Activated B cell treated with CpG ODN at 0.5 μM for 24 hours (primary cell): ENCODE results near the gene AGBL4. TPM values are rescaled to one million over a fixed set of nuclear protein-coding genes. Genes with fewer than 3 reads are reported as not detected.

Experiments used
- ATAC-seq: fragments of 200-7000 bp; cut with Tn5 transposase; one replicate; pipeline ENCODE4 v1.10.0; 2021; ENCODE audit warnings: low read depth, mild to moderate bottlenecking, moderate library complexity
- CTCF ChIA-PET: fragments of 350-600 bp; sonication (Branson Sonifier 250); formaldehyde crosslinking; loops from one replicate; lab custom pipeline; 2021; ENCODE audit warnings: antibody characterized with exemption; lab: Charles Lee
- POLR2A ChIA-PET: fragments of 350-600 bp; sonication (Branson Sonifier 250); formaldehyde crosslinking; loops from one replicate; lab custom pipeline; 2021; ENCODE audit warnings: antibody characterized with exemption; lab: Charles Lee
- DNase-seq: peaks from one replicate; pipeline ENCODE4 v3.0.0; 2022
- H3K27ac Mint-ChIP-seq: one replicate; pipeline ENCODE4 v1.8.0; 2020; ENCODE audit warnings: mixed read lengths
- H3K27me3 Mint-ChIP-seq: one replicate; pipeline ENCODE4 v1.8.0; 2021; ENCODE audit warnings: mixed read lengths
- H3K36me3 Mint-ChIP-seq: one replicate; pipeline ENCODE4 v1.8.0; 2021; ENCODE audit warnings: low read depth, mixed read lengths
- H3K4me1 Mint-ChIP-seq: one replicate; pipeline ENCODE4 v1.8.0; 2021; ENCODE audit warnings: mixed read lengths
- H3K4me3 Mint-ChIP-seq: one replicate; pipeline ENCODE4 v1.8.0; 2020; ENCODE audit warnings: mild to moderate bottlenecking, mixed read lengths
- H3K9me3 Mint-ChIP-seq: one replicate; pipeline ENCODE4 v1.8.0; 2020; ENCODE audit warnings: mixed read lengths
- intact Hi-C: fragments of 100-400 bp; cut with micrococcal nuclease; formaldehyde crosslinking; loops from one replicate; pipeline ENCODE4 v1.15.1; 2024
- total RNA-seq: library from RNA; stranded (reverse); gene quantifications from 2 replicates; pipeline ENCODE4 v1.2.3, GENCODE V29; 2022
- TF ChIP-seq, protein P1 (sequence below): fragments of 200-600 bp; IDR thresholded peaks from one replicate; pipeline ENCODE4 v1.8.0; 2022; ENCODE audit warnings: antibody characterized with exemption, mild to moderate bottlenecking

The AGBL4 gene
- total RNA-seq, 1 donor from 2014 or later: 0.24 TPM

DNA sequence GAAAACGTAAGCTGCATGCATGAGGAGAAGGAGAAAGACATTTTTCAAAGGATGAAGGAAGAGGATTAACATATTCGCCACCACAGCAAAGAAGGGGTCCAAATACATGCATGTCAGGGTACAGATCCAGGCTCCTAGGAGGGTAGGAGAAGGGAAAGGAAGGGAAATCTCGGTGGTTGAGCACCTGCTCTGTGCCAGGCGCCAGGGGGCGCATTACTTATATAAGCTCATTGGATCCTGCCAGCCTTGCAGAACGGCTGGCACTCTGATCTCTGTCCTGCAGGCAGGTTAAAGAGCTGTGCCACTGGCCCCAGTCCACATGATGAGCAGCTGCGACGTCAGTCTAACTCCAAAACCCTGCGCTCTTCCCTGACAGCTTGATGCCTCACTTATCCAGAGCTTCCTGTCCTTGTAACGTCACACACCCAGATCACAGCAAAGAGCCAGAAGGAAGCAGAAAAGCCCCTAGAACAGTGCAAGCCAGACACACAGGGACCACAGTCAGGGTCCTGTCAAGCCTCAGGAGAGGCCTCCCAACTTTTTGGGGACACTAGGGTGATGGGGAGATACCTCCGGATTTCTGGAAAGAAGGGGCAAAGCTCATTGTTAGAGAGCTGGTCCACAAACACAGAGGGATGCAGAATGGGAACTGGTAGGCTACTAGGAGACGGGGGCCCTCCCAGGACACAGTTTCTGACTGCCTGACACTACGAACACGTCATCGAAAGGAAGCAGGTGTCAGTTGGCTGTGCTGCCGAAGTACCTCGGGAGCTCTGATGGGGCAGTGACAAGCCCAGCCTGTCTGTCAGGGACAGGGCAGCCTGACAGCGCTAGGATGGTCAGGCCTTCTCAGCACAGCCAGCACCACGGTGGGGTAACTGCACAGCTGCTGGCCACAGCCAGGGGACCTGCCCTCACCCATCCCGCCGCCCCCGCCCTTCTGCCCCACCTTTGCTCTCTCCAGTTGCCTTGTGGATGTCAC is 1346.2 kb downstream of the AGBL4 start:
- no peak overlapping the region for H3K4me3 Mint-ChIP-seq
- peak; percentile 68 for ATAC-seq
- H3K36me3 Mint-ChIP-seq: no peaks in the 10 kb centered on the region
- intact Hi-C loops: loop anchor here (1.0 to 5.0 kb wide), 3 partner anchors 75 to 193 kb away; no protein-coding TSS in a partner anchor
- H3K27me3 Mint-ChIP-seq: peaks cover 18% of the 10 kb centered on the region
- peak; percentile 31 for DNase-seq
- POLR2A ChIA-PET: interaction anchor here (1.4 kb wide), 1 partner anchor 140 kb away, joined by 7 read pairs; no protein-coding TSS in a partner anchor
- CTCF ChIA-PET: interaction anchor here (0.6 to 6.3 kb wide), 24 partner anchors 8 to 351 kb away, joined by 3 to 192 read pairs (median 4); no protein-coding TSS in a partner anchor
- H3K9me3 Mint-ChIP-seq: no peaks in the 10 kb centered on the region
- peaks cover 8% of the 10 kb centered on the region for H3K4me1 Mint-ChIP-seq
- H3K27ac Mint-ChIP-seq: no peak overlapping the region
- TF ChIP-seq, protein P1, sequence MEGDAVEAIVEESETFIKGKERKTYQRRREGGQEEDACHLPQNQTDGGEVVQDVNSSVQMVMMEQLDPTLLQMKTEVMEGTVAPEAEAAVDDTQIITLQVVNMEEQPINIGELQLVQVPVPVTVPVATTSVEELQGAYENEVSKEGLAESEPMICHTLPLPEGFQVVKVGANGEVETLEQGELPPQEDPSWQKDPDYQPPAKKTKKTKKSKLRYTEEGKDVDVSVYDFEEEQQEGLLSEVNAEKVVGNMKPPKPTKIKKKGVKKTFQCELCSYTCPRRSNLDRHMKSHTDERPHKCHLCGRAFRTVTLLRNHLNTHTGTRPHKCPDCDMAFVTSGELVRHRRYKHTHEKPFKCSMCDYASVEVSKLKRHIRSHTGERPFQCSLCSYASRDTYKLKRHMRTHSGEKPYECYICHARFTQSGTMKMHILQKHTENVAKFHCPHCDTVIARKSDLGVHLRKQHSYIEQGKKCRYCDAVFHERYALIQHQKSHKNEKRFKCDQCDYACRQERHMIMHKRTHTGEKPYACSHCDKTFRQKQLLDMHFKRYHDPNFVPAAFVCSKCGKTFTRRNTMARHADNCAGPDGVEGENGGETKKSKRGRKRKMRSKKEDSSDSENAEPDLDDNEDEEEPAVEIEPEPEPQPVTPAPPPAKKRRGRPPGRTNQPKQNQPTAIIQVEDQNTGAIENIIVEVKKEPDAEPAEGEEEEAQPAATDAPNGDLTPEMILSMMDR: peak; percentile 68

DNA sequence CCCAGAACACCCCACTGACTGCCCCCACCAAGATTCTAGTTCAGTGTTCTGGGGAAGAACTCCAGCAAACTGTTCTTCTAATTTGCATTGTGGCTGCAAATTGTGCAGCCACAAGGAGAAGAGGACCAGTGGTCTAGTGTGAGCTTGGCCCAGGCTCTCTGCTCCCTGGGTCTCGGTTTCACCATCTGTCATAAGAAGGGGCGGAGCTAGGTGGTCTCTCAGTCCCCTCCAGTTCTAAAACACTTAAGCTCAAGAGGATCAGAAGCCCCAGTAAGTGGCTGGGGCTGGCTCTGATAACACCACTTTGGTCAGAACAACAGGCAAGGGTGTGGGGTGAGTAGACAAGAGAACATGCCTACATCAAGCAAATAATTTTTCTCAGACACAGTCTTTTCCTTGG is 1346.9 kb downstream of the AGBL4 start:
- POLR2A ChIA-PET: interaction anchor here (1.4 kb wide), 1 partner anchor 141 kb away, joined by 7 read pairs; no protein-coding TSS in a partner anchor
- H3K4me3 Mint-ChIP-seq: no peak overlapping the region
- peaks cover 20% of the 10 kb centered on the region for H3K27me3 Mint-ChIP-seq
- intact Hi-C loops: loop anchor here (1.0 to 5.0 kb wide), 3 partner anchors 75 to 193 kb away; no protein-coding TSS in a partner anchor
- no peak for ATAC-seq
- CTCF ChIA-PET: interaction anchor here (0.6 to 6.3 kb wide), 20 partner anchors 8 to 352 kb away, joined by 3 to 192 read pairs (median 5); no protein-coding TSS in a partner anchor
- TF ChIP-seq, protein P1: no peak
- no peaks in the 10 kb centered on the region for H3K9me3 Mint-ChIP-seq
- H3K27ac Mint-ChIP-seq: no peak overlapping the region
- H3K36me3 Mint-ChIP-seq: no peaks in the 10 kb centered on the region
- DNase-seq: no peak
- H3K4me1 Mint-ChIP-seq: peaks cover 8% of the 10 kb centered on the region

DNA sequence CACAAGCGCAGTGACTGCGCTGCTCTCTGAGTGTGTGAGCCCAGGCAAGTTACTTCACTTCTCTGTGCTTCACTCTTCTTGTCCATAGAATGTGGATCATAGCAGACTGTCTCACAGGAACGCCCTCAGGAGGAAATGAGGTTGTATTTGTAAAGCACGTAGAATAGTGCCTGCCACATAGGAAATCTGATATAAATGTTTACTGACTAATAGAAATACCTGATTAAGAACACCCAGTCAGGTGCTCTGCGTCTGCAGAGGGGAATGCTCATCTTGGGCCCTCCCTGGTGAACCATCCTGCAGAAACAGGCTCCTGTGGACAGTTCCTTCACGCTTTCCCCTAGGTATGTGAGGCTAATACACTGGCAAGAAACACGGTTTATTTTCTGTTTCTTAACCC is 1347.4 kb downstream of the AGBL4 start:
- Mint-ChIP-seq H3K9me3 (no peaks in the 10 kb centered on the region), H3K27ac (no peak overlapping the region), H3K27me3 (peaks cover 20% of the 10 kb centered on the region), H3K36me3 (no peaks in the 10 kb centered on the region), H3K4me1 (peaks cover 8% of the 10 kb centered on the region), H3K4me3 (no peak overlapping the region)
- TF ChIP-seq, protein P1: no peak
- DNase-seq (no peak), ATAC-seq (no peak)
- ChIA-PET POLR2A (no interaction called here), CTCF (interaction anchor here (1.0 to 6.3 kb wide), 10 partner anchors 8 to 164 kb away, joined by 3 to 192 read pairs (median 6); no protein-coding TSS in a partner anchor)
- intact Hi-C loops: loop anchor here (5.0 kb wide), 1 partner anchor 76 kb away; no protein-coding TSS in a partner anchor

DNA sequence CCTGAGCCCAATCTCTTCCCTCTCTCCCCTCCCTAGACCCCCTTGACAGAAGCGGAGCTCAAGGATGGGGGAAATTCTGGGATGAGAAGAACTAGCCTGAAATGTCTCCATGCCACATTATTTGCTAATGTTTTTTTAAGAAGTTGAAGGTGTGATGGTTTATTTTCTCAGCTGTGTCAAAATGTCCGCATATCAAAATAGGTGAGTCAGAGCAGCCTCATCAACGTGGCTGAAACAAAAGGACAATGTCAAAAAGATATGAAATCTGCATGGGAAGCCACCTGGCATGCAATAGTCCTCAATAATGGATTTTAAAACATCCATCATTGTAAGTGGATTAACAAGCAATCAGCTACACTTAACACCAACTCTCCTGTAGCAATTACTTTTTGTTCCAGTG is 1348.5 kb downstream of the AGBL4 start:
- POLR2A ChIA-PET: no interaction called here
- ATAC-seq (no peak), DNase-seq (no peak)
- Mint-ChIP-seq H3K4me1 (peaks cover 8% of the 10 kb centered on the region), H3K9me3 (no peaks in the 10 kb centered on the region), H3K36me3 (no peaks in the 10 kb centered on the region), H3K27me3 (peaks cover 20% of the 10 kb centered on the region), H3K4me3 (no peak overlapping the region), H3K27ac (no peak overlapping the region)
- CTCF ChIA-PET: interaction anchor here (0.7 to 6.3 kb wide), 3 partner anchors 140 to 195 kb away, joined by 3 to 192 read pairs (median 3); no protein-coding TSS in a partner anchor
- intact Hi-C loops: loop anchor here (5.0 kb wide), 1 partner anchor 77 kb away; no protein-coding TSS in a partner anchor
- TF ChIP-seq, protein P1: no peak
